ENCODE data around the gene RTBDN.

The RTBDN gene

GRCh38 chr19:12778017-12778904 is 56.1 kb downstream of the RTBDN start:
- no peak for DNase-seq

GRCh38 chr19:12777217-12778016 is 57.0 kb downstream of the RTBDN start:
- peak; percentile 51 for DNase-seq
